DND-41 (cell line): ENCODE data around the gene DSG3.

ENCODE experiments used
- CTCF ChIP-seq: IDR thresholded peaks from 2 replicates; pipeline ENCODE4 v1.5.1; 2012; ENCODE audit warnings: borderline replicate concordance, low read length, moderate library complexity, mild to moderate bottlenecking; ENCODE audit not compliant: poor library complexity, severe bottlenecking; ENCODE audit errors: extremely low read depth
- EZH2 ChIP-seq: IDR thresholded peaks from 3 replicates; pipeline ENCODE4 v1.6.1; 2012; ENCODE audit warnings: borderline replicate concordance, low read depth, mild to moderate bottlenecking, moderate library complexity, low read length, inconsistent platforms; ENCODE audit not compliant: severe bottlenecking

- TF ChIP-seq EZH2 (no peak), CTCF (no peak)
These were observed 41.8 kb downstream of the DSG3 start for GRCh38 chr18:31489311-31489710.
